ENCODE results near the gene MYO6.

The MYO6 gene

DNA sequence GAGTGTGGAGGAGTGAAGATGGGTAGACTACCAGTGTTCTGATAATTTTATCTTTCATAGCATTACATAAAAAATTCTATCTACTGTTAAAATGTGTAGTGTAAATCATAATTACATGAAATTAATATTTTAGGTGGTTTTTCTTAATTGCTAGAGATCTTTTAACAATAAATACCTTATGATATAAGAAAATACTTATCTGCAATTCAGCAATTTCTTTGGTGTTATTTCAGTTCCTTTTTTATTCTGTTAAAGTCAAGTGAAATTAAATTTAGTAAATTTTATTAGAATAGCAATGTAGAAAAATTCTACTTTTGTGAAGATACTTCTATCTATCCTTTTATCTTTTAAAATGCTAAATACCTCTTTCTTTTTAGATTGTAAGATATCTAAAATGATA lies 219.1 kb downstream of the MYO6 start:
- DNase-seq, result no peak

Data from stimulated activated CD4-positive, alpha-beta T cell treated with anti-CD3 and anti-CD28 coated beads, Interleukin-2, amount 100 ng/mL, for 48 hours (primary cell).